Measurements from ENCODE around the gene SEC14L1. TPM values are rescaled to one million over a fixed set of nuclear protein-coding genes. Genes with fewer than 3 reads are reported as not detected.

SEC14L1 gene
- total RNA-seq, 1 donor from 2014 or later = 112 TPM

- DNase-seq (ENCODE audit: low read depth) = no peak
These were observed 124.0 kb downstream of the SEC14L1 start for GRCh38 chr17:77264617-77265230.

GRCh38 chr17:77266213-77266612 is 125.4 kb downstream of the SEC14L1 start:
- DNase-seq (ENCODE audit: low read depth) = no peak

Data from renal cortical epithelial cell (primary cell).